H54 (cell line): ENCODE results near the gene CTIF.

Experiments used
- DNase-seq: peaks from one replicate; pipeline ENCODE4 v3.0.0; 2011; ENCODE audit warnings: low spot score, mixed read lengths; ENCODE audit not compliant: insufficient read length
- FAIRE-seq: peaks from 3 replicates; lab custom pipeline; 2011; peaks lifted over from hg19 to GRCh38; lab: Jason Lieb, UNC
- POLR2A ChIP-seq: IDR thresholded peaks from 2 replicates; pipeline ENCODE4 v1.6.1; 2011; ENCODE audit warnings: low read depth, mild to moderate bottlenecking, low read length

CTIF gene

GRCh38 chr18:48831113-48831759 lies 292.4 kb downstream of the CTIF start:
- FAIRE-seq: no peak
- no peak for TF ChIP-seq POLR2A
- no peak for DNase-seq

DNA sequence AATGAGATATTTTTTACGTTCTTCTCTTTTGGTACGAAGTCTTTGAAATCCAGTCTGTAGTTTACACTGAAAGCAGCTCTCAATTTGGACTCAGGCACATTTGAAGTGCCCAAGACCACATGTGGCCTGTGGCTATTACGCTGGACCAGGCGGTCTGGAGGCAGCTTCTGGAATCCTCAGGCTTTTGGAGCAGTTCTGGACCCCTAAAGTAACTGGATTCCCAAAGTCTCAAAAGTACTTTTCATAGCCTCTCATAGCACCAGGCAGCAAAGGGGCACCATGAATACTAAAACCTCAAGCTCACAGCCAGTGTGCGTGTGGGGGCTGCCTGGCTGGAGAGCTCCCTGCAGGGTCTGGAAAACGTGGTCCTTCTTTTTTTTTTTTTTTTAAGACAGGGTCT lies 293.0 kb downstream of the CTIF start:
- no peak for TF ChIP-seq POLR2A
- FAIRE-seq (no peak), DNase-seq (no peak)

GRCh38 chr18:48832938-48833700 lies 294.3 kb downstream of the CTIF start:
- FAIRE-seq (peak; percentile 77), DNase-seq (peak; percentile 71)
- no peak for TF ChIP-seq POLR2A

DNA sequence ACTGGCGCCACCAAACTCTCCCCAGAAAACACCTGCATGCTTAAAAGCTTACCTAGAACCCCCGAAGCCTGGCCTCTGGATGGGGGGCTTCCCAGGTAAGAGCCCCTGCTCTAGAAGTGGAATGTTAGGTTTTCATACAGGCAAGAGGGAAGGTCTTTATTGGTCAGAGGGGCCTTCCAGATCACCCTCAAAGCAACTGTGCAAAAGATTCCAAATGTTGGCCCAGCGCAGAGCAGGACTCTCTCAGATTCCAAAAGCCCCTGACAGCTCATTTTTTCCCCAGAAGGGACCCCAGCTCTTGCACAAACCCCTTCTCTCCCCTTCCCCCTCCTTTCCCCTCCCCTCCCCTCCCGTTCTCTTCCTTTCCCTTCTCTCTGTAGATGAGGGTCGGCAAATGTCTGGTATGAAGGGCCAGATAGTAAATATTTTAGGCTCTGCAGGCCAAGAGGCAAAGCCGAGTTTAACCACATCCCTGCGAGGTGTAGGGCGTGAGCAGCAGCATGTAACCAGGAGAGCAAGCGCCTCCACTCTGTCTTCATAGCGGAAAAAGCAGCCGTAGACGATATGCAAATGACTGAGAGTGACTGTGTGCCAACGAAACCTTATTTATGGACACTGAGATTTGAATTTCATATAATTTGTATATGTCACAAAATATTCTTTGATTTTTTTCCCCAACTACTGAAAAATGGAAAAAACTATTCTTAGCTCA lies 295.0 kb downstream of the CTIF start:
- FAIRE-seq (no peak), DNase-seq (no peak)
- TF ChIP-seq POLR2A: no peak

GRCh38 chr18:48834413-48835031 lies 295.7 kb downstream of the CTIF start:
- DNase-seq (peak; percentile 80), FAIRE-seq (peak; percentile 84)

DNA sequence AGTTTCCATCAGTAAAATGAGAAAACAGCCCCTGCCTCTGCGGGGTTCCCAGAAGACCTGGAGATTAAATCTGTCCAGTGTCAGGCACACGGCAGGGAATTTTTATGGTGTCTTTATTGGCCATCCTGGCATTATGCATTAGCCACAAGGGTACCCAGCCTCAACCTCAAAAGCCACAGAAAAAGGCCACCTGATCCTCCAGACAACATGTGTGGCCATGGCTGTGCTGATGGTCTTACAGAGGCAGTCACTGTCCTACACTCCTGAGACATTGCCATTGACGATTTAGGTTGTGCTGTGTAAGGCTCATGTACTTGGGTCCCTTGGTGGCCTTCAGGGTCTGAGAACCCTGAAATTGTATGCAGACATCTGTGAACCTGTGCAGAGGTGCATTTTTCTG lies 296.3 kb downstream of the CTIF start:
- no peak for FAIRE-seq
- no peak for DNase-seq
- no peak for TF ChIP-seq POLR2A

More at GRCh38 chr18:48834413-48835031, 295.7 kb downstream of the CTIF start:
- peak; percentile 15; the same call in 1 of the 2 replicates for TF ChIP-seq POLR2A

- no peak for DNase-seq
- TF ChIP-seq POLR2A: no peak
- FAIRE-seq: no peak
Measured at GRCh38 chr18:48835745-48836170, 296.9 kb downstream of the CTIF start.

DNA sequence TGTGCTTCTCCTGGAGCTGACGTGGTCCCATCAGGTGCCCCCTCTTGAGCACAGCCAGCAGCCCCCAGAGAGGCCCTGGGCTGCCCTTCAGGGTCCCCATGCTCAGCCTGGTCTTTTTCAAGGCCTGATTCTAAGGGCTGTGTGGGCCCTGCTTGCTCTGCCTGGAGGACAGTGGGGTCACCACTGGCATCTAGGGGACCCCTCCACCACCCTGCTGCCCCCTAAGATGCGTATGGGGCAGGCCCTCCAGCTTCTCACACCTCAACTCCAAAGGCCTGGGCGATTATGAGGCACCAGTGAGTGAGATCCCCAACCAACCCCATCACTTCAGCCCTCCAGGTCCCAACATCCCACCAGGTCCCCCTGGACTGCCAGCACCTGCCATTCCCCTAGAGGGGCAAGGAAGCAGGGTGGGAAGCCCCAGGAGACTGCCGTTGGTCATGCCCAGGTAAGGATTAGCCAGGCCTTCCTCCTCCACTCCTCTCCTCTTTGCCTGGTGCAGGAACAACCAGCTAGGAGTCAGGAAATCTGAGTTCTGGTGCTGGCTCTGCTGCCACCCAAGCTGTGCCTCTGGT lies 297.5 kb downstream of the CTIF start:
- TF ChIP-seq POLR2A: no peak
- no peak for DNase-seq
- no peak for FAIRE-seq

- no peak for FAIRE-seq
- DNase-seq: no peak
- TF ChIP-seq POLR2A: no peak
Measured at GRCh38 chr18:48836806-48837615, 298.2 kb downstream of the CTIF start.

DNA sequence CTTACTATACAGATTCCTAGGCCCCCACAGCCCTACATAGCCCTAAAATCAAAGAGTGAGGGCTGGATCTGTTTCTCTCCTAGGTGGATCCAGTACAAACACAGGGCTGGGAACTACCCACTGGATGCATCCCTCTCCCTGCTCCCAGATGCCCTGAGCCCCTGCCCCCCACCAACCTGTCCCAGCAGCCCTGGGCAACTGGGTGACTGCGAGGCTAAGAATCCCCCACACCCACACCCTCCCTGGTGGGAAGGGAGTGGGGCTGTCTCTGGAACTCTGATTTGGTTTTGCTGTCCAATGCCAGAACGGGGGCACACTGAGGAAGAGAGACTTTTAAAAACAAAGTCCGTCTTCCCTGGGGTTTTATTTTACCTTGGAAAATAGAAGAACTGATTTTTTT lies 298.8 kb downstream of the CTIF start:
- DNase-seq (no peak), FAIRE-seq (no peak)
- no peak for TF ChIP-seq POLR2A

- no peak for DNase-seq
- no peak for FAIRE-seq
- no peak for TF ChIP-seq POLR2A
Measured at GRCh38 chr18:48838166-48838775, 299.4 kb downstream of the CTIF start.
